Smooth muscle cell (in vitro differentiated cells): ENCODE measurements around the gene APBA1. TPM values are rescaled to one million over a fixed set of nuclear protein-coding genes. Genes with fewer than 3 reads are reported as not detected.

Source experiments
- DNase-seq: peaks from one replicate; lab custom pipeline; 2025; ENCODE audit not compliant: unreplicated experiment; lab: John Stamatoyannopoulos, UW
- H2AFZ ChIP-seq: fragments of 200-600 bp; sonication (generic); 2 replicates; pipeline ENCODE4 v1.6.0; 2016; ENCODE audit warnings: antibody characterized with exemption, low read depth, mild to moderate bottlenecking
- H3F3A ChIP-seq: fragments of 200-600 bp; sonication (generic); 2 replicates; pipeline ENCODE4 v1.6.0; 2017; ENCODE audit warnings: antibody characterized with exemption, low read depth
- H3K27ac ChIP-seq: fragments of 200-600 bp; sonication (generic); 2 replicates; pipeline ENCODE4 v1.5.1; 2016; ENCODE audit warnings: low read depth, mild to moderate bottlenecking
- H3K27me3 ChIP-seq: fragments of 200-600 bp; sonication (generic); 2 replicates; pipeline ENCODE4 v1.6.1; 2016; ENCODE audit warnings: low read depth, mild to moderate bottlenecking
- H3K36me3 ChIP-seq: fragments of 200-600 bp; sonication (generic); 2 replicates; pipeline ENCODE4 v1.5.1; 2016; ENCODE audit warnings: low read depth
- H3K4me1 ChIP-seq: fragments of 200-600 bp; sonication (generic); 2 replicates; pipeline ENCODE4 v1.5.1; 2016; ENCODE audit warnings: low read depth
- H3K4me2 ChIP-seq: fragments of 200-600 bp; sonication (generic); 2 replicates; pipeline ENCODE4 v1.6.0; 2016; ENCODE audit warnings: mild to moderate bottlenecking
- H3K4me3 ChIP-seq: fragments of 200-600 bp; sonication (generic); 2 replicates; pipeline ENCODE4 v1.5.1; 2016; ENCODE audit warnings: mild to moderate bottlenecking
- H3K79me2 ChIP-seq: fragments of 200-600 bp; sonication (generic); 2 replicates; pipeline ENCODE4 v1.6.0; 2016; ENCODE audit warnings: low read depth, mild to moderate bottlenecking
- H3K9ac ChIP-seq: fragments of 200-600 bp; sonication (generic); 2 replicates; pipeline ENCODE4 v1.6.0; 2016; ENCODE audit warnings: low read depth
- H3K9me3 ChIP-seq: fragments of 200-600 bp; sonication (generic); replicated peaks from 2 replicates; pipeline ENCODE4 v1.5.1; 2016; ENCODE audit warnings: low read depth
- H4K20me1 ChIP-seq: fragments of 200-600 bp; sonication (generic); 2 replicates; pipeline ENCODE4 v1.6.0; 2016; ENCODE audit warnings: low read depth
- WGBS: methylation state at CpG from one replicate; pipeline ENCODE4 v1.1.7; 2016; ENCODE audit warnings: low lambda C conversion rate; 5-methylcytosine and 5-hydroxymethylcytosine counted together
- polyA plus RNA-seq: library from polyadenylated mRNA; unstranded; fragments of >200 nt; fragmentation: Nextera tagmentation; extraction: Ambion mirVana; gene quantifications from 2 replicates; pipeline ENCODE4 v1.2.1, GENCODE V29; 2016
- total RNA-seq: library from RNA; depleted of rRNA; stranded (reverse); fragments of >200 nt; gene quantifications from 2 replicates; pipeline ENCODE4 v1.2.3, GENCODE V29; 2014
- TF ChIP-seq, protein P1 (sequence below): fragments of 200-600 bp; sonication (generic); IDR thresholded peaks from 2 replicates; pipeline ENCODE4 v1.5.1; 2017; ENCODE audit warnings: borderline replicate concordance, mild to moderate bottlenecking, antibody characterized with exemption; ENCODE audit not compliant: insufficient read depth, poor library complexity, severe bottlenecking

The APBA1 gene
- total and polyA plus RNA-seq, 2 experiments from 2014 or later: 1.4 to 6.1 TPM

DNA sequence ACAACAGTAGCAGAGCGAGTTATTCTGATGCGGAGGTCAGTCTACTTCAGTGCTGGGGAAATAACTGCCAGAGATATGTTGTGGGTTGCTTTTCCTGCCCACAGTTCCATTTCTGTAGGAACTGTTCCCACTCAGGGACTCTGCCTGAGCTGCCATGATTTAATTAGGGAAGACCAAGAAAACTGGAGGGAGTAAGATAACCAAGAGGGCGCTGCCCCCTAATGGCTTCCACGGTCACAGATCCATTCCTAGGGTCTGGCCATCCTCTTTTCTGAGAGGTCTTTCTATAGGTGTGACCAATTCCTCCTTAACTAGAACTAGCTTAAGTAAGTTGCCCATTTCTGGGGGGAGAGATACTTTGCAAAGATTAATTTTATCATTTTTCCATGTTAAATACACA lies 125.9 kb downstream of the APBA1 start:
- Histone ChIP-seq H3F3A (no peaks in the 10 kb centered on the region), H3K27me3 (no peaks in the 10 kb centered on the region), H2AFZ (no peak overlapping the region), H3K4me1 (peaks cover 17% of the 10 kb centered on the region), H4K20me1 (no peaks in the 10 kb centered on the region), H3K36me3 (no peaks in the 10 kb centered on the region), H3K27ac (no peak overlapping the region), H3K4me2 (no peak overlapping the region), H3K9ac (no peak overlapping the region), H3K4me3 (no peak overlapping the region), H3K79me2 (no peaks in the 10 kb centered on the region), H3K9me3 (no peaks in the 10 kb centered on the region)
- 55% methylated on average over 4 of the region's 4 CpGs for WGBS
- no peak for DNase-seq
- TF ChIP-seq, protein P1, sequence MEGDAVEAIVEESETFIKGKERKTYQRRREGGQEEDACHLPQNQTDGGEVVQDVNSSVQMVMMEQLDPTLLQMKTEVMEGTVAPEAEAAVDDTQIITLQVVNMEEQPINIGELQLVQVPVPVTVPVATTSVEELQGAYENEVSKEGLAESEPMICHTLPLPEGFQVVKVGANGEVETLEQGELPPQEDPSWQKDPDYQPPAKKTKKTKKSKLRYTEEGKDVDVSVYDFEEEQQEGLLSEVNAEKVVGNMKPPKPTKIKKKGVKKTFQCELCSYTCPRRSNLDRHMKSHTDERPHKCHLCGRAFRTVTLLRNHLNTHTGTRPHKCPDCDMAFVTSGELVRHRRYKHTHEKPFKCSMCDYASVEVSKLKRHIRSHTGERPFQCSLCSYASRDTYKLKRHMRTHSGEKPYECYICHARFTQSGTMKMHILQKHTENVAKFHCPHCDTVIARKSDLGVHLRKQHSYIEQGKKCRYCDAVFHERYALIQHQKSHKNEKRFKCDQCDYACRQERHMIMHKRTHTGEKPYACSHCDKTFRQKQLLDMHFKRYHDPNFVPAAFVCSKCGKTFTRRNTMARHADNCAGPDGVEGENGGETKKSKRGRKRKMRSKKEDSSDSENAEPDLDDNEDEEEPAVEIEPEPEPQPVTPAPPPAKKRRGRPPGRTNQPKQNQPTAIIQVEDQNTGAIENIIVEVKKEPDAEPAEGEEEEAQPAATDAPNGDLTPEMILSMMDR: no peak

DNA sequence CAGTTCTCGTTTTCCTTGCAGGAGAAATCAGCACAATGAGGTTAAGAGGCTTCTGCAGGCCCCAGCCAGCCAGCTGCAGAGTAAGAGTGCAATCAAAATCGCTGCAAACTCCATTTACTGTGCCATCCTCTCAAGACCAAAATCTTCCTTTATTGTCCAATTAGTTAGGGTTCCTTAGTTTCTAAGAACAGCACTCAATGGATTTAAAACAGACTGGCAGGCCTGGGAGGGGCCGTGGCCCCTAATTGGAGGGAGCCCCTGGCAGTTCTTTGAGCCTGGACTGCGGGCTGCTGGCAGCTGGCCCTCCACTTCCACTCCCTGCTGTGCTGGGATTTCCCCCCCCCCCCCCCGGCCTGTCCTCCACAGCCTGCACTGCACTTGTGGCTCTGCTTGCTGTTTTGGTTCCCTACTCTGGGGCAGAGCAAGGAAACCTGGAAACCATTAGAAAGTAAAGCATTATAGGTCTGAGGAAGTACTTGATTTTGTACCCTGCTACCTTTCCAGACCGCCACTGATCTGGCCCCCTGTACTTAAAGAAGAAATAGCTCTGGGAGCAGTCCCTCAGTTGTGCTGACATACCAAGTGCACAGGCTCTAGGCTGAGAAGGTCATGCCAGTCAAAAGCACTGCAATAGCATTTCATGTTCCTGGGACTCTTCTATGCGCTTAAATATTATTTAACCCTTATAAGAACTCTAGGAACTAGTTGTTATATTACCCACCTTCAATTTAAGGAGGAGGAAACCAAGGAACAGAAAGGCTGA lies 129.0 kb downstream of the APBA1 start:
- Histone ChIP-seq H3K9ac (no peak overlapping the region), H3F3A (no peaks in the 10 kb centered on the region), H3K36me3 (no peaks in the 10 kb centered on the region), H2AFZ (no peak overlapping the region), H3K79me2 (no peaks in the 10 kb centered on the region), H3K27ac (no peak overlapping the region), H3K9me3 (no peaks in the 10 kb centered on the region), H3K4me1 (peaks cover 17% of the 10 kb centered on the region), H3K4me2 (no peak overlapping the region), H4K20me1 (no peaks in the 10 kb centered on the region), H3K27me3 (no peaks in the 10 kb centered on the region), H3K4me3 (no peak overlapping the region)
- 59% methylated on average over 7 of the region's 7 CpGs for WGBS
- no peak for DNase-seq
- TF ChIP-seq, protein P1: no peak

DNA sequence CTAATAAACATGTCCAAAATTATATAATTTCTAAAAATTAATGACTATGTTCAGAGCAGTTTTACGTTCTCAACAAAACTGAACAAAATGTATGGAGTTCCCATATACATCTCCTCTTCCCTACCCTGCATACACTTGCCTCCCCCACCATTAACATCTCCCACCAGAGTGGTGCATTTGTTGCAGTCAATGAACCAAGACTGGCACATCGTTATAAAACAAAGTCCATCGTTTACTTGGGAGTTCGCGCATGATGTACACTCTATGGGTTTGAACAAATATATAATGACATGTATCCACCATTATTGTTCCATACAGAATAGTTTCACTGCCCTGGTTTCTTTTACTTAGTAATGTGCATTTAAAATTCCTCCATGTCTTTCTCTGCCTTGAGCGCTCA lies 130.1 kb downstream of the APBA1 start:
- Histone ChIP-seq H3K27me3 (no peaks in the 10 kb centered on the region), H3K9me3 (no peaks in the 10 kb centered on the region), H3F3A (no peaks in the 10 kb centered on the region), H2AFZ (no peak overlapping the region), H3K4me3 (no peak overlapping the region), H3K36me3 (no peaks in the 10 kb centered on the region), H3K79me2 (no peaks in the 10 kb centered on the region), H3K27ac (no peak overlapping the region), H3K9ac (no peak overlapping the region), H4K20me1 (no peaks in the 10 kb centered on the region), H3K4me1 (peaks cover 17% of the 10 kb centered on the region), H3K4me2 (no peak overlapping the region)
- 96% methylated on average over 6 of the region's 6 CpGs for WGBS
- TF ChIP-seq, protein P1: no peak
- DNase-seq: no peak

DNA sequence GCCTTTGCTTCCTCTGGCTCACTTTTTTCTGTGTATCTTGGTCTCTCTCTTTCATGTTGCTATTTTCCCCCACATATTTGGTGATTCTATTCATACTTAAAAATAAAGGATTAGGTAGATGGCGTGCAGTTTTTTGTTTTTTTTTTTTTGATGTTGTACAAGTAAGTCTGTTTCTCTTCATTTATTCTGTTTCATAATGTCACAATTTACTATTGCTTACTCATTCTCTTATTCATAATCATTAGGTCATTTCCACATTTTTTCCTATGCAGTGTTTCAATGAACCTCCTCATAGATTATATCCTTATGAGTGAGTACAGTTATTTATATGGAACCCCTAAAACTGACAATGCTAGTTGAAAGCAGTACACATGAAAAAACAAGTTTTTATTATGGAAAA lies 136.3 kb downstream of the APBA1 start:
- no peak overlapping the region for H3K27ac ChIP-seq
- H3K4me1 ChIP-seq: no peaks in the 10 kb centered on the region
- peaks cover 9% of the 10 kb centered on the region for H3K27me3 ChIP-seq
- no peak overlapping the region for H3K4me3 ChIP-seq
- H3K9me3 ChIP-seq: no peaks in the 10 kb centered on the region
- TF ChIP-seq, protein P1: no peak
- no peak overlapping the region for H3K9ac ChIP-seq
- DNase-seq: no peak
- 93% methylated on average over 1 of the region's 1 CpG for WGBS
- H3K36me3 ChIP-seq: no peaks in the 10 kb centered on the region
- H4K20me1 ChIP-seq: no peaks in the 10 kb centered on the region
- no peak overlapping the region for H3K4me2 ChIP-seq
- H3K79me2 ChIP-seq: no peaks in the 10 kb centered on the region
- no peaks in the 10 kb centered on the region for H3F3A ChIP-seq
- no peak overlapping the region for H2AFZ ChIP-seq
